ENCODE data around the gene GPA33.

GPA33 gene

DNA sequence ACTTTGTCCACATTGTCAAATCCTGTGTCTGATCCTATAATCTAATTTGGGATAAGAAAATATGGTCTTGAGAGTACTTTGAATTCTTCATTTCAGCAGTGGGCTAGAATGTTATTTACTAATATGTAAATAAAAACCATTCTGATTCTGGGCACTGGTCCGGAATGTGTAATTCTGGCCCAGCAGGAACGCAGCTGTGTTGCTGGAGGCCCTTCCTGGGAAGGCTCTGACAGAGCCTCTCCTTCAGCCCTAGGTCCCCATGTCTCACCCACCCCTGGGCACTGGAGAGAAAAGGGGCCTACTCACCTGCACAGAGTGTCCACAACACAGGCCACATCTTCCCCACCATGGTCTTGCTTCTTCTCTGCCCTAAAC is 251 bp downstream of the GPA33 start:
- H3K4me3 ChIP-seq (ENCODE audit: low read depth, low read length, poor library complexity, severe bottlenecking): no peak overlapping the region
- H3K9ac ChIP-seq (ENCODE audit: low read length): no peak overlapping the region
- H3K27me3 ChIP-seq (ENCODE audit: insufficient read depth, low read length): 0 out of 2 replicates have a peak, but pooled peaks cover 4% of the 10 kb centered on the region
- no peak overlapping the region for H2AFZ ChIP-seq (ENCODE audit: low read length)
- H3K79me2 ChIP-seq (ENCODE audit: insufficient read depth, low read length): no peaks in the 10 kb centered on the region
- TF ChIP-seq EZH2 (IDR thresholded peaks at IDR 0.05; ENCODE audit: borderline replicate concordance, low read length) (no peak), CTCF (IDR thresholded peaks at IDR 0.05; ENCODE audit: low read length) (no peak)
- no peaks in the 10 kb centered on the region for H3F3A ChIP-seq (ENCODE audit: insufficient read depth, low read length)
- no peaks in the 10 kb centered on the region for H3K4me1 ChIP-seq (ENCODE audit: insufficient read depth, low read length, severe bottlenecking)
- no peaks in the 10 kb centered on the region for H3K9me2 ChIP-seq (ENCODE audit: low read depth, low read length)
- no peak overlapping the region for H3K27ac ChIP-seq (ENCODE audit: low read depth, low read length, poor library complexity, severe bottlenecking)
- no peaks in the 10 kb centered on the region for H4K20me1 ChIP-seq (ENCODE audit: insufficient read depth, low read length)
- no peaks in the 10 kb centered on the region for H3K36me3 ChIP-seq (ENCODE audit: insufficient read depth, low read length)
- H3K9me3 ChIP-seq (ENCODE audit: low read length): no peaks in the 10 kb centered on the region
- no peak overlapping the region for H3K4me2 ChIP-seq (ENCODE audit: low read length)

- TF ChIP-seq CTCF (IDR thresholded peaks at IDR 0.05; ENCODE audit: low read length) (no peak), EZH2 (IDR thresholded peaks at IDR 0.05; ENCODE audit: borderline replicate concordance, low read length) (no peak)
- Histone ChIP-seq H4K20me1 (ENCODE audit: insufficient read depth, low read length) (no peaks in the 10 kb centered on the region), H3F3A (ENCODE audit: insufficient read depth, low read length) (no peaks in the 10 kb centered on the region)
Measured at GRCh38 chr1:167088746-167089417, 1.3 kb downstream of the GPA33 start.

DNA sequence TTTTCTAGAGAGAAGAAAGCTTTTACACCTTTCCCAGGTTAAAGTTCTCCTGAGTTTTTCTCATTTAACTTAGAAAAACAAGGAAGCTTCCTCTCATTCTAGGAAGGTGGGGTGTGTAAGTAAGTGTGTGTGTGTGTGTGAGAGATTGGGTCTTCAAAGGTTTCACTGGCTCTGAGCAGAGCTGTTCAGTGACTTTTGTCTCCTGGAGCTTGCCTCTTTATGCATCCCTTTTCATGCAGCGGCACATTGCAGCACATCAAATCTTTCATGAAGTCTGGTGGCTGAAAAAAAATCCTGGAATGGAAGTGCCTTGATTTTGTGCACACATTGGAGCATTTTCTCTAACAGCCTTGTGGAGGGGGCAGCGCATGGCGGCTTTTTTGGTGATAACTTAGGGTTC is 3.4 kb downstream of the GPA33 start:
- H3K9ac ChIP-seq (ENCODE audit: low read length): no peak overlapping the region

More at GRCh38 chr1:167088746-167089417, 1.3 kb downstream of the GPA33 start:
- Histone ChIP-seq H3K27ac (ENCODE audit: low read depth, low read length, poor library complexity, severe bottlenecking) (no peak overlapping the region), H3K9me2 (ENCODE audit: low read depth, low read length) (no peaks in the 10 kb centered on the region), H3K9ac (ENCODE audit: low read length) (no peak overlapping the region), H3K4me3 (ENCODE audit: low read depth, low read length, poor library complexity, severe bottlenecking) (no peak overlapping the region), H3K27me3 (ENCODE audit: insufficient read depth, low read length) (no peaks in the 10 kb centered on the region), H3K79me2 (ENCODE audit: insufficient read depth, low read length) (no peaks in the 10 kb centered on the region), H3K36me3 (ENCODE audit: insufficient read depth, low read length) (no peaks in the 10 kb centered on the region), H3K4me1 (ENCODE audit: insufficient read depth, low read length, severe bottlenecking) (no peaks in the 10 kb centered on the region), H2AFZ (ENCODE audit: low read length) (no peak overlapping the region), H3K4me2 (ENCODE audit: low read length) (no peak overlapping the region), H3K9me3 (ENCODE audit: low read length) (no peaks in the 10 kb centered on the region)

More for the DNA sequence above, 3.4 kb downstream of the GPA33 start:
- Histone ChIP-seq H3K36me3 (ENCODE audit: insufficient read depth, low read length) (no peaks in the 10 kb centered on the region), H2AFZ (ENCODE audit: low read length) (no peak overlapping the region), H3F3A (ENCODE audit: insufficient read depth, low read length) (no peaks in the 10 kb centered on the region), H3K4me3 (ENCODE audit: low read depth, low read length, poor library complexity, severe bottlenecking) (no peak overlapping the region), H3K27ac (ENCODE audit: low read depth, low read length, poor library complexity, severe bottlenecking) (no peak overlapping the region), H3K9me2 (ENCODE audit: low read depth, low read length) (no peaks in the 10 kb centered on the region), H3K9me3 (ENCODE audit: low read length) (no peaks in the 10 kb centered on the region), H3K79me2 (ENCODE audit: insufficient read depth, low read length) (no peaks in the 10 kb centered on the region), H3K4me2 (ENCODE audit: low read length) (no peak overlapping the region), H3K4me1 (ENCODE audit: insufficient read depth, low read length, severe bottlenecking) (no peaks in the 10 kb centered on the region), H4K20me1 (ENCODE audit: insufficient read depth, low read length) (no peaks in the 10 kb centered on the region), H3K27me3 (ENCODE audit: insufficient read depth, low read length) (no peaks in the 10 kb centered on the region)
- TF ChIP-seq EZH2 (IDR thresholded peaks at IDR 0.05; ENCODE audit: borderline replicate concordance, low read length): no peak
- no peak for TF ChIP-seq CTCF (IDR thresholded peaks at IDR 0.05; ENCODE audit: low read length)
